Inferior parietal cortex (tissue), 1 donor: ENCODE measurements around the gene EPHB4.
"Not testable (repeated sequence)": the region's sequence is repeated elsewhere in the genome, so short reads cannot be mapped to it uniquely, and the experiment has no call there.

ENCODE experiments used
- DNase-seq: peaks from one replicate; pipeline ENCODE4 v3.0.0-alpha.2; 2016; ENCODE audit errors: extremely low spot score

The EPHB4 gene

DNA sequence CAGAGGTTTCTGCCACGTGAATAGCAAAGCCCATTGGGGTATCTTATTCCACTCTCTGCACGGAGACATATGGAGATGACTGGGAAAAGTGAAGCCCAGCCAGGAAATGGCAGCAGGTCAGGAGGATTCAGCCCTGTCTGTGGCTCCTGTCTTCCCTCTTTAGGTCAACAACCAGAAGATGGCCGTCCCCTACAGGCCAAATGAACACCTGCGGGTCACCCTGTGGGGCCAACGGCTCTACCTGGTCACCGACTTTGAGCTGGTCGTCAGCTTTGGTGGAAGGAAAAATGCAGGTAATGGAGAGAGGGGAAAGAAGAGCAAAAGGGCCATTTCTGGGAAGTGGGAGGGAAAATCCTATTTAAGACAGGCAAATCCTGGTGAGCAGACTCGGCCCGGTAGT is 38.3 kb downstream of the EPHB4 start:
- no peak for DNase-seq

DNA sequence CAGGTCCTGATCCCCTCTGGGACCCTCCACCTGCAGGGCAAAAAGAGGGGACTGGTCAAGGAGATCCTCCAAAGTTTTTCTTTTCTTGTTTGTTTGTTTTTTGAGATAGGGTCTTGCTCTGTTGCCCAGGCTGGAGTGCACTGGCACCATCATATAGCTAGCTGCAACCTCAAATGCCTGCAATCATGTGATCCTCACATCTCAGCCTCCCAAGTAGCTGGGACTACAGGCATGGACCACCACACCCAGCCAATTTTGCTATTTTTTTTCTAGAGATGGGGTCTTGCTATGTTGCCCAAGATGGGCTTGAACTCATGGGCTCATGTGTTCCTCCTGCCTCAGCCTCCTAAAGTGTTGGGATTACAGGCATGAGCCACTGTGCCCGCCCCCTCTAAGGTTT is 41.0 kb downstream of the EPHB4 start:
- no peak for DNase-seq

DNA sequence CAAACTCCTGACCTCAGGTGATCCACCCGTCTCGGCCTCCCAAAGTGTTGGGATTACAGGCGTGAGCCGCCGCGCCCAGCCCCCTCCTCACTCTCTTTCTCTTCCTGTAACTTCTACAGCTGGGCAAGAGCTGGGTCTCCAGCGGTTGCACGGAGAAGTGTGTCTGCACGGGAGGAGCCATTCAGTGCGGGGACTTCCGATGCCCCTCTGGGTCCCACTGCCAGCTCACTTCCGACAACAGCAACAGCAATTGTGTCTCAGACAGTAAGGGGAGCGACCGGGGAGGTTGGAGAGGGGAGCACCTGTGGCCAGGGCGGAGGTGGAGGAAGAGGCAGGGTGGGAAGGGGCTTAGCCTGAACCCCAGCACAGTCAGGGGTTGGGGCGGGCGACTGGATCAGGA is 41.4 kb downstream of the EPHB4 start:
- DNase-seq: no peak

DNA sequence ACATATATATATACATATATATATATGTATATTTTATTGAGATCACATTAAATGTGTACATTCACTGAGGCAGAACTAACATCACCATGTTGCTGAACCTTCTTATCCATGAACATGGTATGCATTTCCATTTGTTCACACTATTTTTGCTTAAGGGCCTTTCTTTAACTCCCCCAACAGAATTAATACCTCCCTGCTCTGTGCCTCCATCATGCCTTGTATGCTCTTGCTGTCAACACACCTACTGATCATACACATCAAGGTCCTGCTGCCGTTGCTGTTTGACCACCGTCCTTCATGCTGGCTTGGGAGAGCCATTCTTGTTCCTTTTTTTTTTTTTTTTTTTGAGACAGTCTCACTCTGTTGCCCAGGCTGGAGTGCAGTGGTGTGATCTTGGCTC is 43.5 kb downstream of the EPHB4 start:
- no peak for DNase-seq

DNA sequence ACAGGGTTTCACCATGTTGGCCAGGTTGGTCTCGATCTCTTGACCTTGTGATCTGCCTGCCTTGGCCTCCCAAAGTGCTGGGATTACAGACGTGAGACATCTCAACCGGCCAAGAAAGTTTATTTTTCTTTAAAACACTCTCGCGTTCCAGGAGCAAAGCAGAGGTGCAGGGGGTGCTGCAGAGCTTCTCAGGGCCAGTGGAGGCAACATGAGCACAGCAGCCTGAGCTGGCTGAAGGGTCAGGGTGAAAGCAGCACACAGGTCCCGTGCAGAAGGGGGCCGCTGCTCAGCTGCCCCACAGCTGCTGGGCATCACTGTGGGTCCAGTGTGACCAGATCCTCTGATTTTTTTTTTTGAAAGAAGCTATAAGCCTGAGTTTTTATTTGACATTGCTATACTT is 46.1 kb downstream of the EPHB4 start:
- DNase-seq: no peak

DNA sequence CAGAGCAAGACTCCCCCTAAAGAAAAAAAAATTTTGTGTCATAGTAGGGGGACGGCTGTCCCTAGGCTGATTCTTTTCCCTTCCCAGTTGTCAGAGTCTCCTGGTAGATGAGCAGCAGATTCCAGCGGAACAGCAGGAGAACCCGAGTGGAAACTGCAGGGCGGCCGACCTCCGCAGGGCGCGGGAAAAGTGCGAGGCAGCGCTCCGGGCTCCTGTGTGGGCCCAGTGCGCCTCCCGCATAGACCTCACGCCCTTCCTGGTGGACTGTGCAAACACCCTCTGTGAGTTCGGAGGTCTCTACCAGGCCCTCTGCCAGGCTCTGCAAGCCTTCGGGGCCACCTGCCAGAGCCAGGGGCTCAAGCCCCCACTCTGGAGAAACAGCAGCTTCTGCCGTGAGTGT is 48.0 kb downstream of the EPHB4 start:
- no peak for DNase-seq

DNA sequence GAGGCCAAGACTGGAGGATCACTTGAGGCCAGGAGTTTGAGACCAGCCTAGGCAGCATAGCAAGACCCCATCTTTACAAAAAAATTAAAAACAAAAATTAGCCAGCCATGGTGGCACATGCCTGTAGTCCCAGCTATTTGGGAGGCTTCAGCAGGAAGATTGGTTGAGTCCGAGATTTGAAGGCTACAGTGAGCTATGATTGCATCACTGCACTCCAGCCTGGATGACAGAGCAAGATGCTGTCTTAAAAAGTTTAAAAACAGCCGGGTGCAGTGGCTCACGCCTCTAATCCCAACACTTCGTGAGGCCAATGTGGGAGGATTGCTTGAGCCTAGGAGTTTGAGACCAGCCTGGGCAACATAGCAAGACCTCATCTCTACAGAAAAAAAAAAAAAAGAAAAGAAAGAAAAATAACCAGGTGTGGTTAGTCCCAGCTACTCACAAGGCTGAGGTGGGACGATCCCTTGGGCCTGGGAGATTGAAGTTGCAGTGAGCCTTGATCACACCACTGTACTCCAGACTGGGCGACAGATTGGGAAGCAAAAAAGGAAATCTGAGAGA is 49.2 kb downstream of the EPHB4 start:
- no peak for DNase-seq

DNA sequence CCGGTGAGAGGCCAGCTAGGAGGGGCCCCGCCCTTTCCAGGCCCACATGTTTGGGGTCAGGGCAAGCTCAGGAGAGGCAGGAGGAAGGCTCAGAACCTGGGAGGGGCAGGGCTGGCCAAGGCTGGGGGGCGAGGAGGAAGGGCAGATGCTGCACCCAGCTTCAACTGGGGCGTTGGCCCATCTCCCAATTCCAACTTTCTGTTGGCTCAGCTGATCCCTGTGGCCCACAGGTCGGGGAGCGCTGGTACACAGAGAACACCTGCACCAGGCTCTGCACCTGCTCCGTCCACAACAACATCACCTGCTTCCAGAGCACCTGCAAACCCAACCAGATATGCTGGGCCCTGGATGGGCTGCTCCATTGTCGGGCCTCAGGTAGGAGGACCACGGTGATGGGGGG is 53.8 kb downstream of the EPHB4 start:
- DNase-seq: no peak

DNA sequence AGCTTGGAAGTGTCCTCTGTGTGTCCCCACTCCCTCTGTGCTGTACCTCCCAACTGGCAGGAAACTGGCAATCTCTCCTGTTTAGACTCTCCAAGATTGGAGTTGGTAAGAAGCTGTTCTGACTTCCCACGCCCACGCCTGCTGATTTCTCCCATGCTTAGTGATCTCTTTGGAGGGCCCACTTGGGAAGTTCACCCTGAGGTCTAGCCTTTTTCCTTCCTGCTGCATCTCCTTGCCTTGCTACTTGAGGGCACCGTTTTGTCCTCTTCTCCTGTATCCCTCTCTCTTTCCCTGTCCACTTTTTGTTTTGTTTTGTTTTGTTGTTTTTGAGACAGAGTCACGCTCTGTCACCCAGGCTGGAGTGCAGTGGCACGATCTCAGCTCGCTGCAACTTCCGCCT is 58.5 kb downstream of the EPHB4 start:
- no peak for DNase-seq

DNA sequence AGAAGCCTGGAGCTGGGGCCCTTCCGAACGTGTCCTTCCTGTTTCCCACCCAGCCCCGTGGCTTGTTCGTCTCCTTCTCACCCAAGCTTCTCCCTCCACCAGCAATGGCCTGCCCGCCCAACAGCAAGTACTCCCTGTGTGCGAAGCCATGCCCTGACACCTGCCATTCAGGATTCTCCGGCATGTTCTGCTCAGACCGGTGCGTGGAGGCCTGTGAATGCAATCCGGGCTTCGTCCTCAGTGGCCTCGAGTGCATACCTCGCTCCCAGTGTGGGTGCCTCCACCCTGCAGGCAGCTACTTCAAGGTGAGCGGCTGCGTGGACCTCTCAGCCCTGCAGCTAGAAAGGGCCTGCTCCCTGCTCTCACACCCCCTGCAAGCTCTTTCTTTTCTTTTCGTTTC is 62.1 kb downstream of the EPHB4 start:
- no peak for DNase-seq

DNA sequence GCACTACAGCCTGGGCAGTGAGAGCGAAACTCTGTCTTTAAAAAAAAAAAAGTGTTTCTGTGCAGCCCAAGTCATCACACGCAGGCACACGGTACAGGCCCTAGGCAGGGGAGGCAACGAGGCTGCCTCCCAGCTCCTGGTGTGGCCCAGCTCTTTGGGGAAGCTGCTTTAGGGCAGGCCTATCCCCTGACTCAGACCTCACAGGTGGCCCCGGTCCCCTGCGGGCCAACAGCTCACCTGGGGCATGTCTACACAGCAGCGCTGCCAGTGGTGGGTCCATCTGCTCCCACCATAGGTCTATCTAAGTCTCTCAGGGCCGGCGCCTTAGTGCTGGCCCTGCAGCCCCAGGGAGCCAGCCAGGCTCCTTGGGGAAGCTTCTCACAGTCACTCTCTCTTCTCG is 62.5 kb downstream of the EPHB4 start:
- no peak for DNase-seq

DNA sequence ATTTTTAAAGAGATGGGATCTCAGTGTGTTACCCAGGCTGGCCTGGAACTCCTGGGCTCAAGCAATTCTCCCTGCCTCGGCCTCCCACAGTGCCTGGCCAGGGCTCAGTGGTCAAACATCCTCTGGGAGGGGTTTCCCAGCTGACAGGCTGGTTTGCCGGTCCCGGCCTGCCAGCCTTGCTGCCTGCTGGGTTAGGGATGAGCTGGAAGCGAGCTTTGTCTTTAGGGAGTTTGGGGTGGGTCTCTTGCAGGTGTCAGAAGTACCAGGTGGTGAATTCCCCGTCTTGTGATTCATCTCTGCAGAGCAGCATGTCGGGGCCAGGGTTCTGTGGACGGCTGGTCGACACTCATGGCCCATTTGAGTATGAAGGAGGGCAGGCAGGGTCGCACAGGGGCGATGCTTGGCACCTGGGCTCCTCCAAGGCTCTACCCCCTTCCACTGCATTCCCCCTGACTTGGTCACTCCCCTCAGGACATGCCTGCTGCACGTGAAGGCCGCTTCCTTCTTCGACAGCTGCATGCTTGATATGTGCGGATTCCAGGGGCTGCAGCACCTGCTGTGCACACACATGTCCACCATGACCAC is 63.7 kb downstream of the EPHB4 start:
- no peak for DNase-seq

DNA sequence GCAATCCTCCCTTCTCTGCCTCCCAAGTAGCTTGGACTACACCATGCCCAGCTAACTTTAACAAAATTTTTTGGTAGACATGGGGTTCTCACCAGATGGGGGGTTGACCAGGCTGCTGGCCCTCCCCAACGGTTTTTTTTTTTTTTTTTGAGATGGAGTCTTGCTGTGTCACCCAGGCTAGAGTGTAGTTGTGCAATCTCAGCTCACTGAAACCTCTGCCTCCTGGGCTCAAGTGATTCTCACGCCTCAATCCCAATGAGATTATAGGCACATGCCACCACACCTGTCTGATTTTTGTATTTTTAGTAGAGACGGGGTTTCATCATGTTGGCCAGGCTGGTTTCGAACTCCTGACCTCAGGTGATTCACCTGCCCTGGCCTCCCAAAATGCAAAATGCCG is 64.5 kb downstream of the EPHB4 start:
- not testable (repeated sequence) for DNase-seq

DNA sequence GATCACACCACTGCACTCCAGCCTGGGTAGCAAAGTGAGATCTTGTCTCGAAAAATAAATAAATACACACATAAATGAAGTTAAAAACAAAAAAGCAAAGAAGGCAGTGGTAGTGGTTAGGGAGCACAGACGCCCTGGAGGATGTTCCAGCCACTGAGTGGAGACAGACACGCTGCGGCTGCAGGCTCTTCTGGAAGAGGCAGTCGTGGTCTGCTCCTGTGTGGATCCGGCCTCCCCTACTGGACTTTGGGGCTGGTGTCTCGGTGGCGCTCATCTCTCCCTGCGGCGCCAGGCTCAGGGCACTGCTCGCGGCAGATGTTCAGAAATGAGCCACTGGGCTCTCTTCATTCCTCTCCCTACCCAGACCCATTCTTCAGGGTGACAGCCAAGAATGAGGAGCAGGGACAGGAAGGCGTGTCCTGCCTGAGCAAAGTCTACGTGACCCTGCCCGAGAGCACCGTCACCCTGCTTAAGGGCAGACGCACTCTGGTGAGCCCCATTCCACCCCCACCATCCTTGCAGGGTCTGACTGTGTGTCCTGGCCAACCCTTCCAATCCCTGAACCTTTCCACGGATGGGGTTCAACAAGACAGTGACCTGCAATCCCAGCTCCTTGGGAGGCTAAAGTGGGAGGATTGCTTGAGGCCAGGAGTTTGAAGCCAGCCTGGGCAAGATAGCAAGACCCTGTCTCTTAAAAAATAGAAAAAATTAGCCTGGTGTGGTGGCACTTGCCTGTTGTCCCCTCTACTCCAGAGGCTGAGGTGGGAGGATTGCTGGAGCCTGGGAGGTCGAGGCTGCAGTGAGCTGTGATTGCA is 67.8 kb downstream of the EPHB4 start:
- no peak for DNase-seq

DNA sequence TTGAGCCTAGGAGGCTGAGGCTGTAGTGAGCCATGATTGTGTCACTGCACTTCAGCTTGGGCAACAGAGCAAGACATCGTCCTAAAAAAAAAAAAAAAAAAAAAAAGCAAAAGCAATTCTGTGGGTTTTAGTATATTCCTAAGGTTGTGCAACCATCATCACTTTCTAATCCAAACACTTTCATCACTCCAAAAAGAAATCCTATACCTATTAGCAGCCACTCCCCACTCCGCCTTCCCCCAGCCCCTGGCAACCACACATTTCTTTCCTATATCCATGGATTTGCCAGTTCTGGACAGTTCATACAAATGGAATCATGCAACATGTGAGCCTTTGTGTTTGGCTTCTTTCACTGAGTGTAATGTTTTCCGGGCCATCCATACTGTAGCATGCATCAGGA is 73.6 kb downstream of the EPHB4 start:
- DNase-seq: no peak

DNA sequence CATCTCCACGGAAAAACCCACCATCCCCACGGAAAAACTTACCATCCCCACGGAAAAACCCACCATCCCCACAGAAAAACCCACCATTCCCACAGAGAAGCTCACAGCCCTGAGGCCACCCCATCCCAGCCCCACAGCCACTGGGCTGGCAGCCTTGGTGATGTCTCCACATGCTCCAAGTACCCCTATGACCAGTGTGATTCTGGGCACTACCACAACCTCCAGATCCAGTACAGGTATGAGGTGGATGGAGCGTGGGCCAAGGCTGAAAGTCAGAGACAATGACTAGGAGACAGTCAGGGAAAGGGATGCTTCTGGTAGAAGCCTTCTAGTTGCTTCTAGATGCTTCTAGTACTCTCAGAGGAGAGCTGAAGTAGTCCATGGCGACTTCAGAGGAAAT is 74.3 kb downstream of the EPHB4 start:
- DNase-seq: no peak
